Amygdala (tissue), 56 donors: ENCODE results near the gene PCBP3.
A peak's percentile ranks its signal among the peaks of the same experiment; 100 is the strongest.
"Not testable (repeated sequence)": the region's sequence is repeated elsewhere in the genome, so short reads cannot be mapped to it uniquely, and the experiment has no call there.

Source experiments
- DNase-seq, 56 donors: peaks; one replicate each; lab custom pipeline; 2025; lab: John Stamatoyannopoulos, UW

The PCBP3 gene

DNA sequence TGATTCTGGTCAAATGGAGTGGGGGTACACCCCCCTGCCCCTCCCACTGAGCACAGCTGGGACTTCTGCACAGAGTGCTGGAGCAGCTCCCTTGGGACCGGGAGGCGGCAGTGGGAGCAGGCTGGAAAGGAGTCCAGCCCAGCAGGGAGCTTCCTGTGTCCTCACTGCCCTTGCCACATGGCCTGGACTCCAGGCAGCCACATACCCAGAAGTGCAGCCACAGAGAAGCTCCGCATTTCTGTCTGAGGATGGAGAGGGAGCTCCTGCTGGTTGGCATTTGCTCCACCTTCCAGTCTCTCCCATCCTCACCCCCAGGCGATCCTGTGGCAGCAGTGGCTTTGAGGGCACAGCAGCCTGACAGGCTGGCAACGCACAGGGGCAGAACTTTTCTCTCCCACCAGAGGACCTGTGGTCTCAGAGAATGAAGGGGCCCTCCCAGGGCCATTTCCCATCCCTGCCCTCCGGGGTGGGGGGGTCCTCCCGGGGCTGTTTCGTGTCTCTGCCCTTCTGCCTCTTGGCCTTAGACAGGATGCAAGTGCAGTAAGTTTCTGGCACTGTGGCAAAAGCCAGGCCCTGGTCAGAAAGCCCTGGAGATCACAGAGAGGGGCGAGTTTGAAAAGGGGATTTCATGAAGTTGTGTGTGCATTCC, 234.4 kb downstream of the PCBP3 start:
- DNase-seq: no peak

DNA sequence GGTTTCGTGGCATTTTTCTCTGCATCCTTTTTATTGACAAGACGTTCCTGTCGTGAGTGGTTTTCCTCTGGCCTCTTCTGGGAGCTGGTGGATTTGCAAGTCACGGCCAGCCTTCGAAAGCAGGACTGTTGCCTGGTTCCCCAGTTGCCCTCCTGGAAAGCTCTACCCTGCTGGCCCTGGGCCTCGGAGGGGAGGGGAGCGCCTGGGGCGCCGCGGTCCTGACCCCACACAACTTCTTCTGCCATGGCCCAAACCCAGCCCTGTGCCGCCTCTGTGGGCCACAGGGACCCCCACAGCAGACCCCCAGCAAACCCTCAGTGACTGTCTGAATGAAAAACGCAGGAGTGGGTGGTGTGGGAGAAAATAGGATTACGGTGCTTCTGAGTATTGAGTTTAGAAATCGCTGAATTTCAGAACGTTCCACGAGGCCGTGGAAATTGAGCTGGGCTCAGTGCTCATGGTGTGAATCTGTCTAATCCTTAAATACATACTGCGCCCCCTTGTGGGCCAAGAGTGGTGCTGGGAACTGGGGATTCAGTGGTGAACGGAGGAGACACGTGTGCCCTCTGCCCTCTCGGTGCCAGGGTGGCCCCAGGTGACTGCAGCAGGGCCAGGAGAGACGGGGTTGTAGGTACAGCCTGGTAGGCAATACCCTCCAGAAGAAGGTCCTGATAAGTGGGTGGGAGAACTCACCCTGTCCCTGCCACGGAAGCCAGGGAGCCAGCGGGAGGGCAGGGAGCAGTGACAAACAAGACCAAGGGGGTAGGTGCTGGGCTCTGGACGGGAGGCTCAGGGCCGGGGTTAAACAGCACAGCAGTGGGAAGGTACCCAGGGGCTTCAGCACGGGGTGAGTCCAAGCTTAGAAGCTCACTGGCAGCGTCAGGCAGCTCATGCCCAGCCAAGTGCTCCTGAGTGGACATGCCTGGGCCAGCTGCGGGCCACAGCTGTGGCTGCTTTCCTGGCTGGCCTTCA, 236.9 kb downstream of the PCBP3 start:
- DNase-seq: peak in 27 of 56 donors; percentile 5 to 73 (median 33)

DNA sequence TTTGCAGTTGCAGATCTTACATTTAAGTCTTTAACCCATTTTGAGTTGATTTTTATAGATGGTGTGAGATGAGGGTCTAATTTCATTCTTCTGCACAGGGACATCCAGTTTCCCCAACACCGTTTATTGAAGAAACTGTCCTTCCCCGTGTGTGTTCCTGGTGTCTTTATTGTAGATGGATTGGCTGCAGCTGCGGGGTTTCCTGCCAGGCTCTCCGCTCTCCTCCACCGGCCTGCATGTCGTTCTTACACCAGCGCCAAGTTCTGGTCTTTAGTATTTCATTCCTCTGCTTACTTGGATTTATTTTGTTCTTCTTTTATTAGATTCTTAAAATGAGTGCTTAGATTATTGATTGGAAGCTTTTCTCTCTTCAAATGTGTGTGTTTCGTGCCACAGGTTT, 239.1 kb downstream of the PCBP3 start:
- peak in 2 of 56 donors; percentile 12 to 25 for DNase-seq

DNA sequence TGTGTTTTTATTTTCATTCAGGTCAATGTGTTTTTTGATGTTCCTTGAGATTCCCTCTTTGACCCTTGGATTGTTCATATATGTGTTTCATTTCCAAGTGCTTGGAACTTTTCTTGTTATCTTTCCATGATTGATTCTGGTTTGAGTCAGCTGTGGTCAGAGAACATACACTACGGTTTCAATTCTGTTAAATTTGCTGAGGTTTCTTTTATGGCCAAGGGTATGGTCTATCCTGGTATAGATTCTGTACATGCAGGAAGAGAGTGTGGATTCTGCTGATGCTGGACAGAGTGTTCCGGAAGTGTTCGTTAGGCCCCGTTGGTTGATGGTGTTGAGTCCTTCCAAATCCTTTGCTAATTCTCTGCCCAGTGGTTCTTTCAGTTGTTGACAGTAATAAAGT, 239.6 kb downstream of the PCBP3 start:
- no peak for DNase-seq

DNA sequence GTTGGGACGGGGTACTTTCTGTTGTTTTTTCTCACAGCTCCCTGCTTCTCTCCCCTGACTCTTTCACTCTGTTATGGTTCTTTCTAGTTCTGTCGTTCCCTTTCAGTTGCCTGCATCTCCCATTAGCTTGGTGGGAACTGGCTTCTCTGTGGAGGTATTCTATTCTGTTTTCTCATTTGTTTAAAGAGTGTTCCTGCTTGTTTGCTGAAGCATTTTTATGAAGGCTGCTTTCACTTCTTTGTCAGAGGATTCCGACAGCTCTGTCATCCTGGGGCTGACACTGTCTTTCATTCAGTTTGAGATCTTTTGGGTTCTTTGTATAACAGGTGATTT, 242.0 kb downstream of the PCBP3 start:
- DNase-seq: no peak

DNA sequence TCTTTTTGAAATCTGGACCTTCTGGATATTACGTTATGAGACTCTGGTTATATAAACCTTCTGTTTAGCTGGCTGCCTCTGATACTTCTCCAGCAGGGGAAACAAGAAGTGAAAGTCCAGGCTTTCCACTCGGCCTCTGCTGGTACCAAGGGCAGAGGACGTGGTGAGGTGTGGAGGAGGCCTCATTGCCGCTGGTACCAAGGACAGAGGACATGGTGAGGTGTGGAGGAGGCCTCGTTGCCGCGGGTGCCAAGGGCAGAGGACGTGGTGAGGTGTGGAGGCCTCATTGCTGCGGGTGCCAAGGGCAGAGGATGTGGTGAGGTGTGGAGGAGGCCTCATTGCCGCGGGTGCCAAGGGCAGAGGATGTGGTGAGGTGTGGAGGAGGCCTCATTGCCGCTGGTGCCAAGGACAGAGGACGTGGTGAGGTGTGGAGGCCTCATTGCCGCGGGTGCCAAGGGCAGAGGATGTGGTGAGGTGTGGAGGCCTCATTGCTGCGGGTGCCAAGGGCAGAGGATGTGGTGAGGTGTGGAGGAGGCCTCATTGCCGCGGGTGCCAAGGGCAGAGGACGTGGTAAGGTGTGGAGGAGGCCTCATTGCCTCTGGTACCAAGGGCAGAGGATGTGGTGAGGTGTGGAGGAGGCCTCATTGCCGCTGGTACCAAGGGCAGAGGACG, 242.5 kb downstream of the PCBP3 start:
- DNase-seq: not testable (repeated sequence)

DNA sequence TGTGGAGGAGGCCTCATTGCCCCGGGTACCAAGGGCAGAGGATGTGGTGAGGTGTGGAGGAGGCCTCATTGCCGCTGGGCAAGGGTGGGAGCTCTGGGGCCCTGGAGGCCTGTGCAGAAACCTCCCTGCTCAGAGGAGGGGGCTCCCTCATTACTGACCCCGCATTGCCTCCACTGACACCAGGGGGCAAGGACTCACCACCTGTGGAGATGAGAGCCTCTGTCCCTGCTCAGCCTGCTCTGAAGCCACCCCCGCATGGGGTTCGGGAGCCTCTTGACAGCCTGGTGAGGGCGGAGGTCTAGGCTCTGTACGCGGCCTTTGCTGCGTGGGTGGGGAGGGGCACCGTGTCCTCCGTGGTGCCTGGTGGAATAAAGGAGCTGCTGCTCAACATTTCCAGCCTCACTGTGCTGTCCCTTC, 243.1 kb downstream of the PCBP3 start:
- no peak for DNase-seq

DNA sequence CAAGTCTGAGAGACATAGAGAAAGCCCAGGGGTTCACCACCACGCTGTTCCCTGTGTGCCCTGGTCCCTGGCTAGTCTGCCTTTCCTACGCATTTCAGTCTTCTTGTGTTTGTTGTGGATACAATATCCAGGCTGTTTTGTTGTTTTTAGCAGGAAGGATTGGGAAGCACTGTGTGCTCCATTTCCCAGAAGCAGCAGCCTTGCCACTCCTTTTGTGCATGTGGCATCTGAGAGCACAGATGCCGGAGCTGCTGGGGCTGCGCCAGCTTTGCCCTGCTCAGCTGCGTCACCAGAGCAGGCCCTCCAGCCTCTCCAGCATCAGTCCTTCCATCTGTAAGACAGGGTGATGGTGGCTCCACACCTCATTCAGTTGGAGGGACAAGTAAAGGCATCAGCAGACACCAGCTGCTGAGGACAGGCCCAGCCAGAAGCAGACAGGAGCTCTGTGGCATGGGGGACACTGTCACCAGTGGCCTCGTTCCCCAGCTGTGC, 243.6 kb downstream of the PCBP3 start:
- peak in 35 of 56 donors; percentile 11 to 79 (median 55) for DNase-seq

DNA sequence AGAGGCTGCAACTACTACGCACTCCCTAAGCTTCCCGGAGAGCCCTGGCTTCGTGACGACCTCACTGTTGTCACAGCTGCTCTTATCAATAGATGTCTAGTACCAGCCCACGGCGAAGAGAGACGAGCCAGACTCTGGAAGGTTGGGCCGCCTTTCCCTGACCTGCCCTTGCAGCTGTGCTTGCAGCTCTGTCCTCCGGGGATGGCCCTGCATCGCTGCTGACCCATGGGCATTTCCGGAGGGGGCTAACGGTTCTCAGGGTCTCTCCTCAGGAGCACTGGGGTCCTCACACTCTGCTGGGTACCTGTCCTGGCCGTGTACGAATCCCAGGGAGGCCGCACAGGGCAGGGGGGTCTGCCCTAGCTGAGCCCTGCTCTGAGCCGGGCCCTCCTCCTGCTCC, 244.3 kb downstream of the PCBP3 start:
- DNase-seq: no peak

DNA sequence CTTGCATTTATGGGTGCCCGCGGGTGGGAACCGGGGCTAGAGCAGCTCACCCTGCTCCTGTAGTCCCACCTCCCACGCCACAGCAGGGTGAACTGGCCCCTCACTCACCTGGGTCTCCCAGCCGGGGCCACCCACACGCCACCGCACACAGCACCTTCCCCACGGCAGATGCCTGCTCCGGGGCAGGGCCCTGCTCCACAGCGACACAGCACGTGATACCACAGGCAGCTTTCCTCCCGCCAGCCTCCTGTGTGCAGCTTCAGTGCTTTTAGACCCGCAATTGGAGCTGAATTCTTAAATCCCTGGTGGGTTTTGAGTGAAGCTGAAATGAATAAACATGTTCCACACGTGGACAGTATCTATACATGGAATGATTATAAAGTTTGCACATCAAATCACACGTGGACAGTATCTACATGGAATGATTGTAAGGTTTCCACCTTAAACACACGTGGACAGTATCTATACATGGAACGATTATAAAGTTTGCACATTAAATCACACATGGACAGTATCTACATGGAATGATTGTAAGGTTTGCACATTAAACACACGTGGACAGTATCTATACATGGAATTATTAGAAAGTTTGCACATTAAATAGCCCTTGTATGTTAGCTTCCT, 245.0 kb downstream of the PCBP3 start:
- DNase-seq: no peak

DNA sequence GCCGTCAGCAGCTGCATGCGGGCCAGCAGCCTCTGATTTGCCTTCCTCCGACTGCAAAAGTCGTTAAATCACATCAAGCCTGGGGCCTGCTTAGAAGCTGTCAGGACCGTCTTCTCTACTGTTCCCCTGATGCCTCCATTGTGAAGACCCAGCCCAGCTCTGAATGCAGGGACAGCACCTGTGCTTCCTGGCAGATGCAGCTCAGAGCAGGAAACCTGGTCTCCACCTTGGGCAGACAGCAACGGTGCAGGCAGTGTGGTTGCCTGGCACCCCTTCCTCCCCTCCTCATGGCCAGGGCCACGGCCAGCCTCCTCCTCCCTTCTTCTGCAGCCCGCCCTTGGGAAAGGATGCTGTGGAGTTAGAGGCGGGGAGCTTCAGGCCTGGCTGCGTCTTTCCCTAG, 245.7 kb downstream of the PCBP3 start:
- no peak for DNase-seq

DNA sequence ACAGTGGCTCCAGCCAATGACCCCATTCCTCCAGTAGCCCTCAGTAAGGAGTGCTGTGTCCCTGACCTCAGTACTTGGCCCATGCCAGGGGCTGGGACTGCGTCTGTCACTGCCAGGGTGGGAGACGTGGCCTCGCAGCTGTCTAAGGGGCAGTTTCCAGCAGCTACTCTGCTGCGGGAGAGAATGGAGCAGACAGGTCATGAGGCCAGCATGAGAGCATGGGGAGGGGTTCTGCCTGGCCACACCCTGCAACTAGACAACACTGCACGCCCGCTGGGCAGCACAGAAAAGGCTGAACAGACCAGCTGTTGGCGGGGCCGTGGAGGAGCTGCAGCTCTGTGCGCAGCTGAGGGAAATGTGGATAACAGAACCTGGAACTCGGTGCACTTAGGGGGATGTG, 246.4 kb downstream of the PCBP3 start:
- DNase-seq: no peak

DNA sequence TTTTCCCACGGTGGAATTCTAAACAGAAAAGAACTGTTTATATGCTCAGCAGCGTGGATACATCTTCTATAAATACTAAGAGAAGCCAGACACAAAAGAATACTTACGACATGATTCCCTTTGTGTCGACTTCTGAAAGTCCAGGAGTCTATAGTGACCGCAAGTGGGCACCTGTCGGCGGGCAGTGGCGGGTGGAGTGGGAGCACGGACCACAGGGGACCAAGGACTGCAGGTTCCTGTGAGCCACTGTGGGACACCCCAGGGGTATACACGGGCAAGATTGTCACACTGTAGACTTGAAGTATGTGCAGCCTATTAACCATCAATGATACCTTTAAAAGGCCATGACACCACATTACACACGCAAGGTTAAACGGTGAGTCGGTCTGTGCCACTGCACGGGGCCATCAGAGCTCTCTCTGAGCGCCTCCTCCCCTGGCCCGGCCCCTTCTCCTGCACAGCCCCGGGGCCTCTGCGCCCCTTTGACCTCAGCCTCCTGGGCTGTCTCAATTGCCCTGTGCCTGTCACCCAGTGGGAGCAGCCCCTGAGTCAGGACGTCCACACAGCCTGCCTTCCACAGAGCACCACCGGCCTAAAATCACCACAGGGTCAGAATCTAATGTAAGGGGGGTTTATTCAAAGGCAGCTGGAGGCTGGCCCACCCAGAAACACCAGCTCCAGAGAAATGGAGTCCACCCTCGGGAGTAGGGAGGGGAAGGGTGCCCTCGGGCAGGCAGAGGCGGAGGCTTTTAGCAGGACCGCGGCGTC, 248.0 kb downstream of the PCBP3 start:
- no peak for DNase-seq

DNA sequence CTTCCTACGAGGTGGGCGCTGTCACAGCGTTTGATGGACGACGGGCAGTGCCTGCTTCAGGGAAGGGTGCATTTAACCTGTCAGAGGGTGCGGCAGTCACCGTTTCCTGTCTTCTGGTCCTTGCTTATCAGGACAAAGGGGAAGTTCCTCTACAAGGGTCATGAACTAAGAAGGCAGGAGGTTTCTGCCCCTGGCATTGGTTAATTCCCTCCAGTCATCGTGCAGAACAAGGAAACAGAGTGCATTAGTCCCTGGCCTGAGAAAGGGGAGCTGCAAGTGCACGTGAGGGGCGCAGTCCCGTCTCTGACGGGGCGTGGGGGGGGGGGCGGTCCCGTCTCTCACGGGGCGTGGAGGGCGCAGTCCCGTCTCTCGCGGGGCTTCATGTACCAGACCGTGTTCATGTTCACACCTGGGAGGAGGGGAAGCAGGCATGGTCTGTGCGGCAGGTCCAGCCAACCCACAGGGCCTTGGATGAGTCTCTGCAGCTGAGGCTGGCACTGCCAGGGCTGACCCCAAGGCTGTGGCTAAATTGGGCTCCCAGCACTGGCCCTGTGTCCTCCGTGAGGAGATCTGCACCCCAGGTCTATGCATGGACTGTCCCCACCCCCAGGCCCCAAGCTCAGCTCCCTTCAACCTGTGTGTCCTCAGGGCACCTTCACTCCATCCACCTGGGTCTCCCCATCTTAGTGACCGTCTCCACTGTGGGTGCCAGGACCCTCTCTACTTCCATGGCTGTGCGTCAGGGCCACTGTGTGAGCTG, 248.8 kb downstream of the PCBP3 start:
- no peak for DNase-seq

DNA sequence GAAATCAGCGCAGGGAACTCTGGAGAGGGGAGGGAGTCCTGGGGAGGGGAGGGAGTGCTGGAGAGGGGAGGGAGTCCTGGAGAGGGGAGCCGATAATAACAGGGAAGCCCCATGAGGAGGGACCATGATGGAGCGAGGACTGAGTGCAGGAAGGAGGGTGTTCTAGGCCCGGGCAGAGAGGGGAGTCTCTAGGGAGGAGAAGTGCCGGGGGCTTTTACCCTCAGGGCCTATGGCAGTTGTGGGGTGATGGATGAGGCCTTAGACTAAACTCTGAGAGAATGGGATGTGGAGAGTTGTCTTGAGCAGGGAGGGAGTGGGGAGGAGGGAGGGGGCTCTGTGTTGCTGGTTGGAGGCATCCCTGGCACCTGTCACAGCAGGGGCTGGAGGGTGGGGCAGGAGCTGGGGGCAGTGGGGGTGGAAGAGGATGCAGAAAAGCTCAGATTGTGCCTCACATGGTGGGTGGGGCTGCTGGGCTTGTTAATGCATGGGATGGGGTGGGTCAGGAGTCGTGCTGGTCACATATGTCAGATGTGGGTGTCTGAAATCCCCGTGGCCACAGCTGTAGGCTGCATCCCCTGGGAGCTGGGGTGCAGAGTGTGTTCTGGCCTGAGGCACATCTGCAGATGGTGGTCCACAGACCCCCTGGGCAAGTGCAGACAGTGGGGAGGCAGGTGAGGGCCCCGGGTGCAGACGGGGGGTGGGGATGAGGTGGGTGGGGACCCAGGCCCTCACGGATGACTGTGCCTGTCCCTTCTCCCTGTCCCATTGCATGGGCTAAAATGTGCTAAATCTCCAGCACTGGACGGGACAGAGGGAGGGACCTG, 249.6 kb downstream of the PCBP3 start:
- DNase-seq: no peak

DNA sequence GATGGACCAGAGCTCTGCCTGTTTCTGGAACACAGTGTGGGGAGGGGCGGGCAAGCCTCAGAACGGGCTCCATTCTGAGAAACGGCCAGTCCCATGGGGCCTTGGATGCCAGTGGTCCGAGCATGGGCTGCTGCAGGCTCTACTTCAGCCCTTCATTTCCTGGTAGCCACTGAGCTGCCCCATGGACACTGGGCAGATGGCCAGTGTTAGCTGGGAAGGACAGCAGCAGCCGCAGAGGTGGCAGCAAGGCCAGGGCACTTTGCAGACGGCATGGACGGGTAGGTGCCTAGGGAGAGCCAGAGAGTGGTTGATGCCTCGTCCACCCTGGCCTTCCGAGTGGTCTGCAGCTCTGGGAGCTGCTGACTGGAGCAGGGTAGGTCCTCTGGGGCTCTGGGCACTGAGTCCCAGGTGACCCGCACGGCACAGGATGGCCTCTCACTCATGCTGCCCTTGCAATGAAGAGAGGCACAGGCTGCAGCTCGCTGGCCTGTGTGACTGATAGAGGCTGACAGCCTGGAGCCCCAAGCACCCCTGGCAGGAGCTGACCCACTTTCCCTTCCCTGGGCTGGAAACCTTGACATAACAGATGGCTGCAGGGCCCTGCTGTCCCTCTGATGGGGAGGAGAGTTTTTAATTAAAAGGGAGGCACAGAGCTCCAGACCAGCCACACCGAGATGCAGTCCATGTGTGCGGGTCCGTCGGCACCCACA, 250.4 kb downstream of the PCBP3 start:
- DNase-seq: no peak

DNA sequence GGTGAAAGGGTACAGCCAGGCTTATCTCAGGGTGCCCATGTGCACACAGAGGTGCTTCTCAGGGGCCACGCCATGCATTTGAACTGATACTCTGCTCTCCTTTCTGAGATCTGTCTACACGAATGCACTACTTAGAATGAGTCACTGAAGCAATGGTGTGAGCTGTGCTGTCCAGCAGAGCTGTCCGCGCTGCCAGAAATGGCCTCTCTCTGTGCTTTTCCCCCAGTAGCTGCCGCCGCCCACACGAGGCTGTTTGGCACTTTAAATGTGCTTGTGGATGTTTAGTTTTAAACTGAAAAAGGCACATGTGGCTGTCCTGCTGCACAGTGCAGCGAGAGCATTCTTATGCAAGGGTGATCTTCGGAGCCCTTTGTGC, 250.9 kb downstream of the PCBP3 start:
- DNase-seq: peak in 1 of 56 donors; percentile 2
